GM15510 (cell line): ENCODE measurements around the gene ARHGAP20.

ENCODE experiments used
- POLR2A ChIP-seq: IDR thresholded peaks from 3 replicates; pipeline ENCODE4 v1.6.1; 2011; ENCODE audit warnings: borderline replicate concordance; ENCODE audit not compliant: insufficient read length; ENCODE audit errors: extremely low read depth

The ARHGAP20 gene, protein sequence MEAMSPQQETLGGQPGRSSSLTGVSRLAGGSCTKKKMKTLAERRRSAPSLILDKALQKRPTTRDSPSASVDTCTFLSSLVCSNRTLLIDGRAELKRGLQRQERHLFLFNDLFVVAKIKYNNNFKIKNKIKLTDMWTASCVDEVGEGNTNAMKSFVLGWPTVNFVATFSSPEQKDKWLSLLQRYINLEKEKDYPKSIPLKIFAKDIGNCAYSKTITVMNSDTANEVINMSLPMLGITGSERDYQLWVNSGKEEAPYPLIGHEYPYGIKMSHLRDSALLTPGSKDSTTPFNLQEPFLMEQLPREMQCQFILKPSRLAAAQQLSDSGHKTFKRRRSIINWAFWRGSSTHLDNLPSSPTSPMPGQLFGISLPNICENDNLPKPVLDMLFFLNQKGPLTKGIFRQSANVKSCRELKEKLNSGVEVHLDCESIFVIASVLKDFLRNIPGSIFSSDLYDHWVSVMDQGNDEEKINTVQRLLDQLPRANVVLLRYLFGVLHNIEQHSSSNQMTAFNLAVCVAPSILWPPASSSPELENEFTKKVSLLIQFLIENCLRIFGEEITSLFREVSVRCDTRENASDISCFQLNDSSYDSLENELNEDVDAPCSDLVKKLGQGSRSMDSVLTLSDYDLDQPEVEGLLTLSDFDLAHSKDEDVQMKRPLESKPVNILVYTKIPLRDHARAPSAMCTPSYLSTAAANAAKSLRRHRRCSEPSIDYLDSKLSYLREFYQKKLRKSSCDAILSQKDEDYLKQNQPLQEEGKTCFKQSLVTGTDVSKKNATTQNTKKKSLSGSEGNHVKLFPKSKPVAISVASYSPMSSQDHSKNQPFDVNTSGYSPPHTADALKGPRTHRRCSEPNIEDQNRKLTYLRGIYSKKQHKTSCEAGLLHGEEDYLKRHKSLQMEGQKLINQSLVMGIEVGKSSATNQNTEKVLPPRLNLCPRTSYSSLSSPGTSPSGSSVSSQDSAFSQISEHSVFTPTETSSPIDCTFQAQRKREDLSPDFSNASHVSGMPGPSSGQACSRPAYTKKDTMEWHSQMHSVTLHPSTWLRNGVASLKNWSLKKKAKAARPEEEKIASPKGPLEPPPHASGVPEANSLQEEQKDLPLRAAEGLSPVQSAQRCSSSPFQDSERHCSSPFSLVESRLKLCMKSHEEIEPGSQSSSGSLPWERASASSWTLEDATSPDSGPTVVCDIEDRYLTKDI

DNA sequence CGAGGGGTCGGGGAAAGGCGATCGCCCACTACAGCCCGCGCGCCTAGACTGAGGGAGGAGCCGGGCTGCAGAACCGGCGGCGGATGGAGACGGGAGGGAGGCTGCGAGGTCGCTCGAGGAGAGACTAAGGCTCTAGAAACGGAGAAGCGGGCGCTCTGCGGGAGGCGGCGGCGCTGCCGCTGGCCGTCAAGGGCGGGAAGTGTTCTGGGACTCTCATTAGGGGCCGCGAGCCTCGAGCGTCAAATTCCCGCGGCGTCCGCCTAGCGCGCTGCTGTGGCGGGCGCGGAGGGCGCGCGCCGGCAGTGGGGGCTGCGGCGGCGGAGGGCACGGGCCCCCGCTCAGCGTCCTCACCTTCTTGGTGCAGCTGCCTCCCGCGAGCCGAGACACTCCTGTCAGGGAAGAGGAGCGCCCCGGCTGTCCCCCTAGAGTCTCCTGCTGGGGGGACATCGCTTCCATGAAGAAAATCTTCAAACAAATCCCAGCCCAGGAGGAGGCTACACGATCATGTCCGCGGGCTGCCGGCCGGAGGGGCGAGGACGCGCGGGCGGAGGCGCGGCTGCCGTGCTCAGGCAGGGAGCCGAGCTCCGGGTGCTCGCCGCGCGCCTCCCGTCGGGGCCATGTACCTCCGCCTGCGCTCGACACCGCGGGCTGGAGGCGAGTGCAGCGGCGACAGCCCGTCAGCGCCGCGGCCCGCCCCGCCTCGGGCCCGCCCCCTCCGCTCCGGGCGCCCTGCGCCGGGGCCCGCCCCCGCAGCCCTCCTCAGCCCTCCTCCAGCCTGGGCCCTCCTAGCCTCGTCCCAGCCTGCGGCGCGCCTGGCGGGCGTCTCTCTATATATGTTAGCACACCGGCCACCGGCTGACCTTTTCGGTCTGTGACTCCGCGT is at the start of gene ARHGAP20:
Gene ARHGAP20, minus strand, starts transcription at position 662 of the 883 bp plus-strand sequence. Its CDS starts 206 bp downstream, at position 456.
- no peak for TF ChIP-seq POLR2A

GRCh38 chr11:110761991-110762390 is 49.8 kb upstream of the ARHGAP20 start:
- TF ChIP-seq POLR2A: no peak

- no peak for TF ChIP-seq POLR2A
These were observed 48.9 kb upstream of the ARHGAP20 start for GRCh38 chr11:110761131-110761530.

- TF ChIP-seq POLR2A: no peak
These were observed 47.7 kb upstream of the ARHGAP20 start for GRCh38 chr11:110759972-110760381.

GRCh38 chr11:110757962-110758755 is 45.9 kb upstream of the ARHGAP20 start:
- TF ChIP-seq POLR2A: no peak

GRCh38 chr11:110757066-110757465 is 44.8 kb upstream of the ARHGAP20 start:
- TF ChIP-seq POLR2A: no peak

DNA sequence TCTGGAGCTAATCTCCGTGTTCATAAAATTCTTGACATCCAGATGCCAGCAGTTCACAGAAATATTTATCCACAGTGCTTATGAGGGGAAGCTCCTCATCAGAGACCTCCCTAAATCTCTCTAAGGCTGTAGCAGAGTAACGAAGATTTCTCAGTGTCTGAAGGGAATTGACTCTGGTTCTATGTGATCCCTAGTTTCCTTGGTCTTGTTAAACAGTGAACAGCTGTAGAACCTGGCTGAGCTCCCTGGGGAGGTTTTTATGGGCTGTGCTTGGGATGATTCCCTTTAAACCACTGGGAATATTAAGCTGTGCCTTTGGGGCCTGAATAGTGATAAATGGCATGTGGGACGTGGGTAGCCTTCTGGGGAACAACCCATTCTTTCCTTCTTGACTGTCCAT is 43.7 kb upstream of the ARHGAP20 start:
- no peak for TF ChIP-seq POLR2A

GRCh38 chr11:110752890-110753289 is 40.7 kb upstream of the ARHGAP20 start:
- no peak for TF ChIP-seq POLR2A

- TF ChIP-seq POLR2A: no peak
These were observed 37.9 kb upstream of the ARHGAP20 start for GRCh38 chr11:110750100-110750499.

DNA sequence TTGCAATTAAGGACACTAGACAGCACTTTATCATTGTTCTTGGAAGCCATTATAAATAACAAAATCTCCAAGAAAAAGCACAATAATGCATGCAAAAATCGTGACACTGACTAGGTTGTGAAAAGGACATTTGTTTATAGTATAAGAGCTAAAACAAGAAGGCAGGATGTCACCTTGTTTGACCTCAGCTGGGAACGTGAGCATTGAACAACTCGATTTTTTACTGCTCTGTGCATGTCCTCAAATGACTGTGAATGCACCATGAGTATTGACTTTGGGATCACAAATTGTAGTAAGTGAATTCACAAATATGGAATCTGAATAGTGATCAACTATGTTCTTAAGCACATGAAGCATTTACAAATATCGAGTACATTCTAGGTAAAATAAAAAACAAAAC is 35.3 kb upstream of the ARHGAP20 start:
- TF ChIP-seq POLR2A: no peak

DNA sequence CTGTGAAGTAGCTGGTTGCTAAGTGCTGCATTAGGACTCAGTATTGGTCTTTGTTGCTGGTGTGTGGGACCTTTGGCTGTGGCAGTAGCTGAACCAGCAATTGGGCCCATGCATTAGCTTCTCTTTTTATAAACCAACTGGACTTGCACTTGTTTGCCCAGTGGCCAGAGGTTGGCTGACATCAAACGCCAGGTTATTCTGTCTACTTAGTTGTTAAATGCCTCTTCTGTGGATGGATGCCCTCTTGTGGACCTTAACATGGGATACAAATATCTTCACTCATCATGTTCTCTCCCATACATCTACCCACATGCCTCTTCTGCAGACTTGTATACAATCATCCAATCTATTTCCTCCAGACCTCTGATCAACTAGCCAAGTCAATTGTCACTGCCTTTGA is 26.4 kb upstream of the ARHGAP20 start:
- no peak for TF ChIP-seq POLR2A

- no peak for TF ChIP-seq POLR2A
These were observed 25.4 kb upstream of the ARHGAP20 start for GRCh38 chr11:110737593-110737992.

DNA sequence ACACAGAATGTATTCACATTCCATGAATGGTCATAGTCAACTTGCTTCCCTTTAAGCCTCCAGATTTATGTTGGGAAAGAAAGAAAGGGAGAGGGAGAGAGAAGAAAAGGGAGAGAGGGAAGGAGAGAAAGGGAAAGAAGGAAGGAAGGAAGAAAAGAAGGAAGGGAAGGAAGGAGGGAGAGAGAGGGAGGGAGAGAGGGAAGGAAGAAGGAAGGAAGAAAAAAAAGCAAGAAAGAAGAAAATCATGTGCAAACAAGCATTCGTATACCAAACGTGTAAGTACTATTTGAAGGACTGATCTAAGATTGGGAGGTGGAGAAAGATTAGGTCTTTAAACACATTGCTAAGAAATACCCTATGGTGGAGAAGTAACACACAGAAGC is 23.9 kb upstream of the ARHGAP20 start:
- no peak for TF ChIP-seq POLR2A
